ENCODE results near the gene TMEM42.

DNA sequence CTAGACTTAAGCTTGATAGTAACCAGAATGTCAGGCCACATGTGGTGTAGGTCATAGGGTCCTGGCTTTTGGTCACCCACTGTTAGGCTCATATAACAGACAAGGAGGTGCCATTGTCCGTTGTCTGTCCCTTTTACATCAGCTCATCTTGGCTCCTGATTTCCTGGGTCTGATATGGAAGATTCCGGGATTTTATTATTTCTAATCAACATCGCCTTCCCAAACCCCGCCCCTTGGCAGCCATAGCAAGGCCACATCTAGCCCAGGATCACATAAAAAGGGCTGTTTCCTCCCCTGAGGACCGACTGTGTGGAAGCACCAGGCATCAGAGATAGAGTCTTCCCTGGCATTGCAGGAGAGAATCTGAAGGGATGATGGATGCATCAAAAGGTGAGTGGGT, 12.6 kb downstream of the TMEM42 start, which contains the start of gene TGM4:
- TF ChIP-seq POLR2AphosphoS5 (IDR thresholded peaks at IDR 0.05) (no peak), POLR2A (IDR thresholded peaks at IDR 0.05) (no peak)

Data from breast epithelium (tissue), 3 donors.